Stomach (tissue), 4 donors: ENCODE data around the gene RGS3.

Experiments
- POLR2A ChIP-seq, 4 donors: fragments of 450-650 bp; IDR thresholded peaks; one replicate each; pipeline ENCODE4 v1.6.1; 2016; ENCODE audit warnings: antibody characterized with exemption in 4 of 4, control low read depth in 2 of 4, mild to moderate bottlenecking in 1 of 4, moderate library complexity in 1 of 4
- POLR2AphosphoS5 ChIP-seq, 3 donors: sonication (generic); formaldehyde crosslinking; IDR thresholded peaks; one replicate each; pipeline ENCODE4 v1.6.1; 2016; ENCODE audit warnings: antibody characterized with exemption in 3 of 3
- TF ChIP-seq, protein P1 (sequence below), 7 experiments: fragments of 450-650 bp in 4 of 7; fragments of 200-600 bp in 3 of 7; sonication (generic) in 3 of 7; IDR thresholded peaks; one replicate each; pipeline ENCODE4 v1.5.1; 2016 to 2019; ENCODE audit warnings: antibody characterized with exemption in 7 of 7, control low read depth in 2 of 7, mild to moderate bottlenecking in 1 of 7

DNA sequence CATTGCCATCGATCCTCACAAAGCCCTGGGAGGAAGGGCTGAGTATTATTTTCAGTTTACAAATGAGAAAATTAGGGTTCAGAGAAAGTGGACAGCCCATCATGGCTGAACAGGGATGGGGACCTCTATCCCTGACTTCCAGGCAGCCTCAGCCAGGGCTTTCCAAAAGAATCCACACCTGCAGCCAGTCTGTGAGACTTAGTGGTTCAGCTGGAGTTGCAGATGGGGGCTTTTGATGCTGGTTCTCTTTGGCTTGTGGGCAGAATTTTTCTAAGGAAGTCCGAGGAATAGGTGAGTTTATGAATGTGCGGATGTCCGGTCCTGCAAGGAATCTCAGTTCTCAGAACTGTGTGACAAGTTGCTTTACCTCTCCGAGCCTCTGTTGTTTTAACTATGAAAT lies 138.1 kb downstream of the RGS3 start:
- TF ChIP-seq, protein P1, sequence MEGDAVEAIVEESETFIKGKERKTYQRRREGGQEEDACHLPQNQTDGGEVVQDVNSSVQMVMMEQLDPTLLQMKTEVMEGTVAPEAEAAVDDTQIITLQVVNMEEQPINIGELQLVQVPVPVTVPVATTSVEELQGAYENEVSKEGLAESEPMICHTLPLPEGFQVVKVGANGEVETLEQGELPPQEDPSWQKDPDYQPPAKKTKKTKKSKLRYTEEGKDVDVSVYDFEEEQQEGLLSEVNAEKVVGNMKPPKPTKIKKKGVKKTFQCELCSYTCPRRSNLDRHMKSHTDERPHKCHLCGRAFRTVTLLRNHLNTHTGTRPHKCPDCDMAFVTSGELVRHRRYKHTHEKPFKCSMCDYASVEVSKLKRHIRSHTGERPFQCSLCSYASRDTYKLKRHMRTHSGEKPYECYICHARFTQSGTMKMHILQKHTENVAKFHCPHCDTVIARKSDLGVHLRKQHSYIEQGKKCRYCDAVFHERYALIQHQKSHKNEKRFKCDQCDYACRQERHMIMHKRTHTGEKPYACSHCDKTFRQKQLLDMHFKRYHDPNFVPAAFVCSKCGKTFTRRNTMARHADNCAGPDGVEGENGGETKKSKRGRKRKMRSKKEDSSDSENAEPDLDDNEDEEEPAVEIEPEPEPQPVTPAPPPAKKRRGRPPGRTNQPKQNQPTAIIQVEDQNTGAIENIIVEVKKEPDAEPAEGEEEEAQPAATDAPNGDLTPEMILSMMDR (IDR thresholded peaks at IDR 0.05) = no peak
- TF ChIP-seq POLR2AphosphoS5 (IDR thresholded peaks at IDR 0.05) (no peak), POLR2A (IDR thresholded peaks at IDR 0.05) (no peak)
